ENCODE results near the gene KLF15.

DNA sequence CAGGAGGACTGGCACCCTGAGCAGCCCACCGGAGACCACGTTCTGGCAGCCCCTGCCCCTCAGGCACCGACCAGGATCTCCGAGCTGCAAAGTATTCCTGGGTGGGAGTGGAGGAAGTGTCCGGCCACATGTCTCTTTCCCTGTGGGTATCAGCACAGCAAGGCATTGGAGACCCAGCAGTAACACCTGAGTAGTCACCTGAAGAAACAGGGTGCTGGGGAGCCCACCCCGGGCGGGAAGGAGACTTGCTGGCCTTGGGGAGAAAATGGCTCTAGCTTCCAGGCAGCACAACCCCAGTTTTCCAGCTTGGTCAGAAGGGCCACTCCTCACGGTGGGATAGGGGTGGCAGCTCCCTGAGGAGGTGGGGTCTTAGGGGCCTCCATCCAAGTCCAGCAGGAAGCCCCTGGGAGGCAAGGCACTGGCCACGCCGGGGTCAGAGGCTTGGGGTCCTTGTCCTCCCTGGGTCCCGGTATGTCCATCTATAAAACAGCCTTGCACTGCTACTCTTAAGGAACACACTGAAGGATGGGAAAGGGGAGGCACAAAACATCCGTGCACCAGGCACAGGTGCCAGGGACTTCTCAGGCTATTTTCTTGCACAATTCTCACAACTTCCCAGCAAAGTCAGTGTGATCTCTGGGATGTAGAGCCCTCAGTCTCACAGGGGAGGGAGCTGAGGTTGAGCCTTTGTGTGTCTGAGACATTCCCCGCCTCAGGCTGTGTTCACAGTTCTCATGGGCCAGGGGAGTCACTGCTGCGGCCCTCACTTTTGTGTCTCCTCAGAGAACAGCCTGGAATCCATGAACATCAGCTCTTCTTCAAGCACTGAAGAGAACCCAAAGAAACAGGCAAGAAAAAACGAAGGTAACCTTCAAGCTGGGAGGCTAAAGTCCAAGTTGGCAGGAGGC is 49.4 kb upstream of the KLF15 start:
- TF ChIP-seq, protein P1, sequence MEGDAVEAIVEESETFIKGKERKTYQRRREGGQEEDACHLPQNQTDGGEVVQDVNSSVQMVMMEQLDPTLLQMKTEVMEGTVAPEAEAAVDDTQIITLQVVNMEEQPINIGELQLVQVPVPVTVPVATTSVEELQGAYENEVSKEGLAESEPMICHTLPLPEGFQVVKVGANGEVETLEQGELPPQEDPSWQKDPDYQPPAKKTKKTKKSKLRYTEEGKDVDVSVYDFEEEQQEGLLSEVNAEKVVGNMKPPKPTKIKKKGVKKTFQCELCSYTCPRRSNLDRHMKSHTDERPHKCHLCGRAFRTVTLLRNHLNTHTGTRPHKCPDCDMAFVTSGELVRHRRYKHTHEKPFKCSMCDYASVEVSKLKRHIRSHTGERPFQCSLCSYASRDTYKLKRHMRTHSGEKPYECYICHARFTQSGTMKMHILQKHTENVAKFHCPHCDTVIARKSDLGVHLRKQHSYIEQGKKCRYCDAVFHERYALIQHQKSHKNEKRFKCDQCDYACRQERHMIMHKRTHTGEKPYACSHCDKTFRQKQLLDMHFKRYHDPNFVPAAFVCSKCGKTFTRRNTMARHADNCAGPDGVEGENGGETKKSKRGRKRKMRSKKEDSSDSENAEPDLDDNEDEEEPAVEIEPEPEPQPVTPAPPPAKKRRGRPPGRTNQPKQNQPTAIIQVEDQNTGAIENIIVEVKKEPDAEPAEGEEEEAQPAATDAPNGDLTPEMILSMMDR (conservative IDR thresholded peaks at IDR 0.05; ENCODE audit: low read depth, low read length) = no peak
- TF ChIP-seq POLR2A (IDR thresholded peaks at IDR 0.05; ENCODE audit: low read depth, low read length) = no peak
- TF ChIP-seq RFX5 (IDR thresholded peaks at IDR 0.05; ENCODE audit: low read depth, low read length) = no peak
- no peak for TF ChIP-seq RAD21 (IDR thresholded peaks at IDR 0.05; ENCODE audit: low read length)
- no peak for TF ChIP-seq MXI1 (IDR thresholded peaks at IDR 0.05; ENCODE audit: borderline replicate concordance, low read depth, low read length)
- TF ChIP-seq, protein P2, sequence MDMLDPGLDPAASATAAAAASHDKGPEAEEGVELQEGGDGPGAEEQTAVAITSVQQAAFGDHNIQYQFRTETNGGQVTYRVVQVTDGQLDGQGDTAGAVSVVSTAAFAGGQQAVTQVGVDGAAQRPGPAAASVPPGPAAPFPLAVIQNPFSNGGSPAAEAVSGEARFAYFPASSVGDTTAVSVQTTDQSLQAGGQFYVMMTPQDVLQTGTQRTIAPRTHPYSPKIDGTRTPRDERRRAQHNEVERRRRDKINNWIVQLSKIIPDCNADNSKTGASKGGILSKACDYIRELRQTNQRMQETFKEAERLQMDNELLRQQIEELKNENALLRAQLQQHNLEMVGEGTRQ (IDR thresholded peaks at IDR 0.05; ENCODE audit: low read depth, low read length) = no peak
- TF ChIP-seq, protein P3, sequence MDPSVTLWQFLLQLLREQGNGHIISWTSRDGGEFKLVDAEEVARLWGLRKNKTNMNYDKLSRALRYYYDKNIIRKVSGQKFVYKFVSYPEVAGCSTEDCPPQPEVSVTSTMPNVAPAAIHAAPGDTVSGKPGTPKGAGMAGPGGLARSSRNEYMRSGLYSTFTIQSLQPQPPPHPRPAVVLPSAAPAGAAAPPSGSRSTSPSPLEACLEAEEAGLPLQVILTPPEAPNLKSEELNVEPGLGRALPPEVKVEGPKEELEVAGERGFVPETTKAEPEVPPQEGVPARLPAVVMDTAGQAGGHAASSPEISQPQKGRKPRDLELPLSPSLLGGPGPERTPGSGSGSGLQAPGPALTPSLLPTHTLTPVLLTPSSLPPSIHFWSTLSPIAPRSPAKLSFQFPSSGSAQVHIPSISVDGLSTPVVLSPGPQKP (IDR thresholded peaks at IDR 0.05; ENCODE audit: borderline replicate concordance, low read depth, low read length) = no peak
- TF ChIP-seq CHD1 (IDR thresholded peaks at IDR 0.05; ENCODE audit: low read depth, low read length) = no peak
- TF ChIP-seq CEBPB (IDR thresholded peaks at IDR 0.05; ENCODE audit: low read depth, low read length) = no peak
- TF ChIP-seq RCOR1 (IDR thresholded peaks at IDR 0.05; ENCODE audit: insufficient replicate concordance, low read length) = no peak
- no peak for TF ChIP-seq FOS (IDR thresholded peaks at IDR 0.05; ENCODE audit: low read depth, low read length)
- TF ChIP-seq SMC3 (IDR thresholded peaks at IDR 0.05; ENCODE audit: low read depth, low read length) = no peak
